IMR-90 (cell line): ENCODE results near the gene SYT8. TPM values are rescaled to one million over a fixed set of nuclear protein-coding genes. Genes with fewer than 3 reads are reported as not detected.

Experiments
- ATAC-seq: fragments of 200-7000 bp; cut with Tn5 transposase; 2 replicates; pipeline ENCODE4 v1.9.1; 2020; ENCODE audit warnings: low read depth, mild to moderate bottlenecking, moderate library complexity
- BruUV-seq: library from RNA; stranded (reverse); fragments of 400-500 nt; replicated peaks from 2 replicates; lab custom pipeline; 2021; lab: Mats Ljungman, UMichigan
- CTCF ChIA-PET: fragments of 300-600 bp; formaldehyde crosslinking; extraction: SDS; loops from one replicate; lab custom pipeline; 2021; ENCODE audit warnings: antibody characterized with exemption; lab: Yijun Ruan, JAX
- POLR2A ChIA-PET: fragments of 300-600 bp; sonication (Branson Sonifier 250); formaldehyde crosslinking; loops from one replicate; lab custom pipeline; 2022; ENCODE audit warnings: antibody characterized with exemption; ENCODE audit not compliant: unreplicated experiment; lab: Charles Lee
- DNase-seq: peaks from one replicate; pipeline ENCODE4 v3.0.0; 2013
- H2AFZ ChIP-seq: replicated peaks from 2 replicates; pipeline ENCODE3; 2013; ENCODE audit warnings: low read length, mild to moderate bottlenecking; ENCODE audit not compliant: poor library complexity
- H2AK5ac ChIP-seq: 2 replicates; pipeline ENCODE4 v1.6.1; 2013; ENCODE audit warnings: low read depth, low read length, inconsistent platforms
- H2AK9ac ChIP-seq: replicated peaks from 2 replicates; pipeline ENCODE3; 2013; ENCODE audit warnings: mild to moderate bottlenecking, low read depth, low read length, moderate library complexity; ENCODE audit not compliant: poor library complexity
- H2BK120ac ChIP-seq: 2 replicates; pipeline ENCODE4 v1.6.1; 2013; ENCODE audit warnings: low read depth, low read length, inconsistent platforms
- H2BK15ac ChIP-seq: 3 replicates; pipeline ENCODE4 v1.6.1; 2013; ENCODE audit warnings: low read depth, low read length, inconsistent platforms
- H2BK20ac ChIP-seq: 2 replicates; pipeline ENCODE4 v1.6.1; 2013; ENCODE audit warnings: low read depth, mild to moderate bottlenecking, inconsistent platforms, low read length, moderate library complexity
- H2BK5ac ChIP-seq: 2 replicates; pipeline ENCODE4 v1.6.1; 2013; ENCODE audit warnings: mild to moderate bottlenecking, low read depth, low read length, inconsistent platforms; ENCODE audit not compliant: poor library complexity, severe bottlenecking
- H3K14ac ChIP-seq: replicated peaks from 2 replicates; pipeline ENCODE4 v1.6.1; 2013; ENCODE audit warnings: low read depth, low read length, inconsistent platforms
- H3K18ac ChIP-seq: 2 replicates; pipeline ENCODE4 v1.6.1; 2013; ENCODE audit warnings: low read depth, low read length, control low read depth
- H3K23ac ChIP-seq: 2 replicates; pipeline ENCODE4 v1.6.1; 2013; ENCODE audit warnings: low read depth, low read length, inconsistent platforms
- H3K27ac ChIP-seq: 2 replicates; pipeline ENCODE4 v1.5.1; 2013; ENCODE audit warnings: mild to moderate bottlenecking, control low read depth, low read length; ENCODE audit not compliant: insufficient read depth
- H3K27me3 ChIP-seq: 2 replicates; pipeline ENCODE4 v1.6.1; 2013; ENCODE audit warnings: low read length; ENCODE audit not compliant: control insufficient read depth, insufficient read depth
- H3K36me3 ChIP-seq: 2 replicates; pipeline ENCODE4 v1.6.1; 2013; ENCODE audit warnings: low read length, mixed read lengths; ENCODE audit not compliant: control insufficient read depth, insufficient read depth
- H3K4ac ChIP-seq: 2 replicates; pipeline ENCODE4 v1.6.1; 2013; ENCODE audit warnings: low read depth, low read length, inconsistent platforms
- H3K4me1 ChIP-seq: 2 replicates; pipeline ENCODE4 v1.6.1; 2013; ENCODE audit warnings: low read length, mixed read lengths; ENCODE audit not compliant: control insufficient read depth, insufficient read depth
- H3K4me2 ChIP-seq: 2 replicates; pipeline ENCODE4 v1.6.1; 2013; ENCODE audit warnings: low read depth, mild to moderate bottlenecking, control low read depth, low read length, moderate library complexity
- H3K4me3 ChIP-seq: 2 replicates; pipeline ENCODE4 v1.5.1; 2013; ENCODE audit warnings: low read depth, mild to moderate bottlenecking, control low read depth, low read length, moderate library complexity; ENCODE audit not compliant: insufficient read depth
- H3K56ac ChIP-seq: 2 replicates; pipeline ENCODE4 v1.6.1; 2013; ENCODE audit warnings: low read length, inconsistent platforms; ENCODE audit not compliant: insufficient read depth; ENCODE audit errors: extremely low read depth
- H3K79me1 ChIP-seq, 2 experiments: 2 replicates each; pipeline ENCODE4 v1.6.1; 2013; ENCODE audit warnings: low read length in 2 of 2, inconsistent platforms in 1 of 2, low read depth in 1 of 2
- H3K9ac ChIP-seq: 2 replicates; pipeline ENCODE4 v1.6.1; 2013; ENCODE audit warnings: low read depth, low read length, control low read depth
- H3K9me1 ChIP-seq: 2 replicates; pipeline ENCODE4 v1.6.1; 2013; ENCODE audit warnings: low read length, inconsistent platforms; ENCODE audit not compliant: insufficient read depth
- H3K9me3 ChIP-seq: 2 replicates; pipeline ENCODE4 v1.6.1; 2013; ENCODE audit warnings: low read length; ENCODE audit not compliant: control insufficient read depth, insufficient read depth
- H4K20me1 ChIP-seq: 2 replicates; pipeline ENCODE4 v1.6.1; 2013; ENCODE audit warnings: low read length, inconsistent platforms; ENCODE audit not compliant: insufficient read depth
- H4K5ac ChIP-seq: 2 replicates; pipeline ENCODE4 v1.6.1; 2013; ENCODE audit warnings: mild to moderate bottlenecking, low read depth, low read length, control low read depth
- H4K8ac ChIP-seq, 2 experiments: 2 replicates each; pipeline ENCODE4 v1.6.1; 2013; ENCODE audit warnings: low read depth in 2 of 2, low read length in 2 of 2, control low read depth in 1 of 2, inconsistent platforms in 1 of 2
- H4K91ac ChIP-seq: 2 replicates; pipeline ENCODE4 v1.6.1; 2013; ENCODE audit warnings: low read depth, low read length, inconsistent platforms; ENCODE audit not compliant: insufficient read depth
- BHLHE40 ChIP-seq: fragments of 150-350 bp; IDR thresholded peaks from 2 replicates; pipeline ENCODE4 v1.6.1; 2016; ENCODE audit warnings: mild to moderate bottlenecking, low read depth, low read length
- CEBPB ChIP-seq: IDR thresholded peaks from 2 replicates; pipeline ENCODE4 v1.6.1; 2012; ENCODE audit warnings: low read depth, low read length, improper control_type of control experiment
- CHD1 ChIP-seq: IDR thresholded peaks from 2 replicates; pipeline ENCODE4 v1.6.1; 2012; ENCODE audit warnings: low read depth, low read length, improper control_type of control experiment
- ELK1 ChIP-seq: fragments of 150-350 bp; IDR thresholded peaks from 2 replicates; pipeline ENCODE4 v1.6.1; 2016; ENCODE audit warnings: low read depth, mild to moderate bottlenecking, low read length, moderate library complexity, borderline replicate concordance
- FOS ChIP-seq: fragments of 150-350 bp; IDR thresholded peaks from 2 replicates; pipeline ENCODE4 v1.6.1; 2016; ENCODE audit warnings: low read depth, low read length
- MAFK ChIP-seq: IDR thresholded peaks from 2 replicates; pipeline ENCODE4 v1.6.1; 2012; ENCODE audit warnings: low read depth, low read length, improper control_type of control experiment
- MAZ ChIP-seq: IDR thresholded peaks from 2 replicates; pipeline ENCODE4 v1.6.1; 2012; ENCODE audit warnings: low read depth, mild to moderate bottlenecking, low read length, improper control_type of control experiment, moderate library complexity, borderline replicate concordance
- MXI1 ChIP-seq: IDR thresholded peaks from 2 replicates; pipeline ENCODE4 v1.6.1; 2012; ENCODE audit warnings: low read depth, mild to moderate bottlenecking, low read length, moderate library complexity, borderline replicate concordance
- NFE2L2 ChIP-seq: fragments of 150-350 bp; IDR thresholded peaks from 2 replicates; pipeline ENCODE4 v1.6.1; 2016; ENCODE audit warnings: low read depth, mild to moderate bottlenecking, low read length
- POLR2A ChIP-seq: IDR thresholded peaks from 2 replicates; pipeline ENCODE4 v1.6.1; 2012; ENCODE audit warnings: mild to moderate bottlenecking, low read depth, low read length
- RAD21 ChIP-seq: IDR thresholded peaks from 2 replicates; pipeline ENCODE4 v1.6.1; 2012; ENCODE audit warnings: low read length, improper control_type of control experiment
- RCOR1 ChIP-seq: IDR thresholded peaks from 2 replicates; pipeline ENCODE4 v1.6.1; 2012; ENCODE audit warnings: mild to moderate bottlenecking, low read length, improper control_type of control experiment; ENCODE audit not compliant: insufficient replicate concordance
- RFX5 ChIP-seq: IDR thresholded peaks from 2 replicates; pipeline ENCODE4 v1.8.0; 2012; ENCODE audit warnings: low read depth, mild to moderate bottlenecking, low read length, moderate library complexity
- SMC3 ChIP-seq: fragments of 150-350 bp; IDR thresholded peaks from 2 replicates; pipeline ENCODE4 v1.6.1; 2016; ENCODE audit warnings: low read depth, mild to moderate bottlenecking, antibody characterized with exemption, low read length, moderate library complexity
- WGBS, 2 experiments: methylation state at CpG; one replicate each; pipeline versions ENCODE4 v1.1.5 to v1.1.7; 2013; ENCODE audit warnings: missing lambda C conversion rate in 2 of 2; ENCODE audit not compliant: insufficient read length in 1 of 2; ENCODE audit errors: extremely low coverage in 2 of 2; 5-methylcytosine and 5-hydroxymethylcytosine counted together
- dilution Hi-C: fragments of 300-500 bp; cut with HindIII; formaldehyde crosslinking; loops from one replicate; pipeline ENCODE4 v1.14.3; 2018; ENCODE audit warnings: low sequenced_read_pairs; ENCODE audit not compliant: unreplicated experiment
- in situ Hi-C: fragments of 300-500 bp; cut with MboI; formaldehyde crosslinking; loops from 3 replicates; pipeline ENCODE4 v1.14.3; 2019; ENCODE audit warnings: low sequenced_read_pairs, inconsistent platforms, mixed read lengths
- intact Hi-C: fragments of 100-400 bp; cut with micrococcal nuclease; formaldehyde crosslinking; loops from 2 replicates; pipeline ENCODE4 v1.10.0; 2022
- polyA plus RNA-seq, 3 experiments: library from polyadenylated mRNA; depleted of rRNA; stranded (reverse); fragments of >200 nt; gene quantifications; 2 replicates each; pipeline ENCODE4 v1.2.3, GENCODE V29; 2012; ENCODE audit warnings: low replicate concordance in 1 of 3
- total RNA-seq: library from RNA; depleted of rRNA; stranded (reverse); fragments of >200 nt; gene quantifications from 2 replicates; pipeline ENCODE4 v1.2.3, GENCODE V29; 2012
- TF ChIP-seq, protein P1 (sequence below): conservative IDR thresholded peaks from 2 replicates; pipeline ENCODE4 v1.5.1; 2012; ENCODE audit warnings: mild to moderate bottlenecking, low read depth, low read length, improper control_type of control experiment
- TF ChIP-seq, protein P2 (sequence below): fragments of 150-350 bp; IDR thresholded peaks from 2 replicates; pipeline ENCODE4 v1.6.1; 2017; ENCODE audit warnings: mild to moderate bottlenecking, antibody characterized with exemption, low read length, low read depth

Gene SYT8
- total and polyA plus RNA-seq, 2 of the 4 experiments (the other 2 are of a cell fraction): not detected

GRCh38 chr11:1838077-1838425 is 3.3 kb downstream of the SYT8 start:
- WGBS, 2 experiments: 68% methylated on average over 9 of the region's 17 CpGs; no CpG with 5 or more reads in 1 of the 2 experiments
- POLR2A ChIA-PET: no interaction called here
- Histone ChIP-seq H2BK15ac (no peak overlapping the region), H3K18ac (no peak overlapping the region), H3K9me1 (no peaks in the 10 kb centered on the region), H3K9ac (no peak overlapping the region), H4K8ac (no peak overlapping the region), H4K91ac (no peak overlapping the region), H3K23ac (no peak overlapping the region), H2BK5ac (no peak overlapping the region), H3K36me3 (no peaks in the 10 kb centered on the region), H2AK9ac (peak overlapping the region; percentile 50), H3K4me1 (no peaks in the 10 kb centered on the region), H2BK20ac (no peak overlapping the region), H3K14ac (no peak overlapping the region), H2AK5ac (no peak overlapping the region), H3K9me3 (no peaks in the 10 kb centered on the region), H3K79me1 (no peaks in the 10 kb centered on the region), H3K4me2 (no peak overlapping the region), H3K56ac (no peak overlapping the region), H3K27me3 (peaks cover 10% of the 10 kb centered on the region; the same call in 1 of the 2 replicates), H2BK120ac (no peak overlapping the region), H4K5ac (no peak overlapping the region), H3K27ac (no peak overlapping the region), H2AFZ (peak overlapping the region; percentile 81), H3K4ac (no peak overlapping the region), H3K4me3 (no peak overlapping the region), H4K20me1 (no peaks in the 10 kb centered on the region)
- intact Hi-C loops: no loop called here
- TF ChIP-seq POLR2A (no peak), CHD1 (no peak), FOS (no peak), MXI1 (no peak), SMC3 (no peak), RFX5 (no peak), RAD21 (no peak), RCOR1 (no peak), NFE2L2 (no peak), MAFK (no peak), CEBPB (no peak), BHLHE40 (no peak), MAZ (no peak), ELK1 (no peak)
- TF ChIP-seq, protein P1, sequence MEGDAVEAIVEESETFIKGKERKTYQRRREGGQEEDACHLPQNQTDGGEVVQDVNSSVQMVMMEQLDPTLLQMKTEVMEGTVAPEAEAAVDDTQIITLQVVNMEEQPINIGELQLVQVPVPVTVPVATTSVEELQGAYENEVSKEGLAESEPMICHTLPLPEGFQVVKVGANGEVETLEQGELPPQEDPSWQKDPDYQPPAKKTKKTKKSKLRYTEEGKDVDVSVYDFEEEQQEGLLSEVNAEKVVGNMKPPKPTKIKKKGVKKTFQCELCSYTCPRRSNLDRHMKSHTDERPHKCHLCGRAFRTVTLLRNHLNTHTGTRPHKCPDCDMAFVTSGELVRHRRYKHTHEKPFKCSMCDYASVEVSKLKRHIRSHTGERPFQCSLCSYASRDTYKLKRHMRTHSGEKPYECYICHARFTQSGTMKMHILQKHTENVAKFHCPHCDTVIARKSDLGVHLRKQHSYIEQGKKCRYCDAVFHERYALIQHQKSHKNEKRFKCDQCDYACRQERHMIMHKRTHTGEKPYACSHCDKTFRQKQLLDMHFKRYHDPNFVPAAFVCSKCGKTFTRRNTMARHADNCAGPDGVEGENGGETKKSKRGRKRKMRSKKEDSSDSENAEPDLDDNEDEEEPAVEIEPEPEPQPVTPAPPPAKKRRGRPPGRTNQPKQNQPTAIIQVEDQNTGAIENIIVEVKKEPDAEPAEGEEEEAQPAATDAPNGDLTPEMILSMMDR: no peak
- TF ChIP-seq, protein P2, sequence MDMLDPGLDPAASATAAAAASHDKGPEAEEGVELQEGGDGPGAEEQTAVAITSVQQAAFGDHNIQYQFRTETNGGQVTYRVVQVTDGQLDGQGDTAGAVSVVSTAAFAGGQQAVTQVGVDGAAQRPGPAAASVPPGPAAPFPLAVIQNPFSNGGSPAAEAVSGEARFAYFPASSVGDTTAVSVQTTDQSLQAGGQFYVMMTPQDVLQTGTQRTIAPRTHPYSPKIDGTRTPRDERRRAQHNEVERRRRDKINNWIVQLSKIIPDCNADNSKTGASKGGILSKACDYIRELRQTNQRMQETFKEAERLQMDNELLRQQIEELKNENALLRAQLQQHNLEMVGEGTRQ: no peak
- BruUV-seq: no TSS peak
- DNase-seq: no peak
- CTCF ChIA-PET: no interaction called here
- ATAC-seq: peak; percentile 17
- in situ Hi-C loops: no loop called here
- dilution Hi-C loops: no loop called here
